Mesendoderm (in vitro differentiated cells): ENCODE measurements around the gene PDGFRB.

Experiments used
- DNase-seq: peaks from one replicate; pipeline ENCODE4 v3.0.0; 2013
- H2AK5ac ChIP-seq: 2 replicates; pipeline ENCODE4 v1.6.1; 2013; ENCODE audit warnings: low read length, inconsistent platforms
- H2BK120ac ChIP-seq: 2 replicates; pipeline ENCODE4 v1.6.1; 2013; ENCODE audit warnings: low read depth, mild to moderate bottlenecking, low read length, moderate library complexity, mixed read lengths
- H2BK15ac ChIP-seq: replicated peaks from 2 replicates; pipeline ENCODE4 v1.6.1; 2013; ENCODE audit warnings: low read depth, mild to moderate bottlenecking, moderate library complexity
- H2BK5ac ChIP-seq: 2 replicates; pipeline ENCODE4 v1.6.1; 2013; ENCODE audit warnings: low read length, inconsistent platforms
- H3K18ac ChIP-seq: 2 replicates; pipeline ENCODE4 v1.6.1; 2013; ENCODE audit warnings: mild to moderate bottlenecking, low read length, mixed read lengths
- H3K23ac ChIP-seq: one replicate; pipeline ENCODE4 v1.6.1; 2013; ENCODE audit warnings: low read length
- H3K27ac ChIP-seq: 2 replicates; pipeline ENCODE4 v1.5.1; 2013; ENCODE audit warnings: low read depth, mild to moderate bottlenecking, inconsistent platforms, low read length, moderate library complexity
- H3K27me3 ChIP-seq: 2 replicates; pipeline ENCODE4 v1.6.1; 2013; ENCODE audit warnings: low read length, control low read depth, mild to moderate bottlenecking, inconsistent platforms; ENCODE audit not compliant: insufficient read depth, poor library complexity
- H3K36me3 ChIP-seq: 2 replicates; pipeline ENCODE4 v1.6.1; 2013; ENCODE audit warnings: low read length, inconsistent platforms; ENCODE audit not compliant: control insufficient read depth, insufficient read depth
- H3K4ac ChIP-seq: one replicate; pipeline ENCODE4 v1.6.1; 2013; ENCODE audit warnings: low read depth, mild to moderate bottlenecking, low read length, moderate library complexity
- H3K4me1 ChIP-seq: 2 replicates; pipeline ENCODE4 v1.6.1; 2013; ENCODE audit warnings: low read depth, low read length, inconsistent platforms; ENCODE audit not compliant: control insufficient read depth
- H3K4me2 ChIP-seq: 2 replicates; pipeline ENCODE4 v1.6.1; 2013; ENCODE audit warnings: low read length
- H3K4me3 ChIP-seq: 2 replicates; pipeline ENCODE4 v1.5.1; 2013; ENCODE audit warnings: mild to moderate bottlenecking, low read length
- H3K56ac ChIP-seq: one replicate; pipeline ENCODE4 v1.6.1; 2013; ENCODE audit warnings: low read length
- H3K79me1 ChIP-seq: 2 replicates; pipeline ENCODE4 v1.6.1; 2013; ENCODE audit warnings: low read length, inconsistent platforms
- H3K79me2 ChIP-seq: 2 replicates; pipeline ENCODE4 v1.6.1; 2013; ENCODE audit warnings: mild to moderate bottlenecking, low read length; ENCODE audit not compliant: control insufficient read depth, insufficient read depth
- H3K9ac ChIP-seq: 2 replicates; pipeline ENCODE4 v1.6.1; 2013; ENCODE audit warnings: low read length, inconsistent platforms
- H4K5ac ChIP-seq: one replicate; pipeline ENCODE4 v1.6.1; 2013; ENCODE audit warnings: low read length
- H4K8ac ChIP-seq: one replicate; pipeline ENCODE4 v1.6.1; 2013; ENCODE audit warnings: low read depth, mild to moderate bottlenecking, control low read depth, low read length, moderate library complexity
- WGBS: extraction: QIAGEN DNeasy Blood & Tissue Kit; methylation state at CpG from one replicate; pipeline ENCODE4 v1.1.7; 2013; ENCODE audit warnings: low lambda C conversion rate, missing lambda C conversion rate; ENCODE audit not compliant: insufficient coverage; ENCODE audit errors: extremely low coverage; 5-methylcytosine and 5-hydroxymethylcytosine counted together

The PDGFRB gene

GRCh38 chr5:150073677-150074076 lies 82.0 kb downstream of the PDGFRB start:
- Histone ChIP-seq H3K36me3 (no peaks in the 10 kb centered on the region), H3K79me1 (no peaks in the 10 kb centered on the region), H4K8ac (no peak overlapping the region), H3K27me3 (no peaks in the 10 kb centered on the region), H2AK5ac (no peak overlapping the region), H4K5ac (no peak overlapping the region), H2BK5ac (no peak overlapping the region), H3K9ac (no peak overlapping the region), H2BK15ac (no peak overlapping the region), H3K23ac (no peak overlapping the region), H2BK120ac (no peak overlapping the region), H3K18ac (no peak overlapping the region), H3K79me2 (no peaks in the 10 kb centered on the region), H3K56ac (no peak overlapping the region), H3K4me1 (no peaks in the 10 kb centered on the region), H3K4ac (no peak overlapping the region), H3K27ac (no peak overlapping the region), H3K4me3 (no peak overlapping the region), H3K4me2 (no peak overlapping the region)
- DNase-seq = no peak
- no CpG with 5 or more reads among the region's 3 CpGs for WGBS

- Histone ChIP-seq H4K8ac (no peak overlapping the region), H3K9ac (no peak overlapping the region), H3K79me1 (no peaks in the 10 kb centered on the region), H3K27ac (no peak overlapping the region), H3K27me3 (no peaks in the 10 kb centered on the region), H3K4me1 (no peaks in the 10 kb centered on the region), H3K4me2 (no peak overlapping the region), H3K4ac (no peak overlapping the region), H2AK5ac (no peak overlapping the region), H2BK120ac (no peak overlapping the region), H3K56ac (no peak overlapping the region), H4K5ac (no peak overlapping the region), H3K4me3 (no peak overlapping the region), H2BK15ac (no peak overlapping the region), H3K23ac (no peak overlapping the region), H3K18ac (no peak overlapping the region), H3K79me2 (no peaks in the 10 kb centered on the region), H3K36me3 (no peaks in the 10 kb centered on the region), H2BK5ac (no peak overlapping the region)
- DNase-seq = no peak
- WGBS = no CpG with 5 or more reads among the region's 5 CpGs
These were observed 82.5 kb downstream of the PDGFRB start for GRCh38 chr5:150073086-150073625.

GRCh38 chr5:150070821-150071220 lies 84.8 kb downstream of the PDGFRB start:
- no peak overlapping the region for H2BK120ac ChIP-seq
- H3K56ac ChIP-seq = no peak overlapping the region
- H3K79me1 ChIP-seq = no peaks in the 10 kb centered on the region
- DNase-seq = no peak
- H3K36me3 ChIP-seq = no peaks in the 10 kb centered on the region
- H3K4me1 ChIP-seq = no peaks in the 10 kb centered on the region
- no peak overlapping the region for H3K23ac ChIP-seq
- H4K8ac ChIP-seq = no peak overlapping the region
- H2AK5ac ChIP-seq = no peak overlapping the region
- H3K79me2 ChIP-seq = no peaks in the 10 kb centered on the region
- H4K5ac ChIP-seq = no peak overlapping the region
- no peak overlapping the region for H3K27ac ChIP-seq
- no peak overlapping the region for H3K4me3 ChIP-seq
- H3K4ac ChIP-seq = no peak overlapping the region
- no CpG with 5 or more reads among the region's 3 CpGs for WGBS
- no peak overlapping the region for H2BK5ac ChIP-seq
- no peak overlapping the region for H3K9ac ChIP-seq
- no peak overlapping the region for H2BK15ac ChIP-seq
- no peak overlapping the region for H3K18ac ChIP-seq
- no peak overlapping the region for H3K4me2 ChIP-seq
- H3K27me3 ChIP-seq = no peaks in the 10 kb centered on the region

- Histone ChIP-seq H3K23ac (no peak overlapping the region), H3K79me1 (no peaks in the 10 kb centered on the region)
- DNase-seq = peak; percentile 15
These were observed 85.7 kb downstream of the PDGFRB start for GRCh38 chr5:150069672-150070627.

GRCh38 chr5:150068961-150069645 lies 86.5 kb downstream of the PDGFRB start:
- Histone ChIP-seq H3K23ac (no peak overlapping the region), H3K27ac (no peak overlapping the region), H3K27me3 (no peaks in the 10 kb centered on the region), H3K56ac (no peak overlapping the region), H3K4ac (no peak overlapping the region), H2BK5ac (no peak overlapping the region), H4K5ac (no peak overlapping the region), H3K36me3 (no peaks in the 10 kb centered on the region), H3K9ac (no peak overlapping the region), H2BK15ac (no peak overlapping the region), H2BK120ac (no peak overlapping the region), H3K79me1 (no peaks in the 10 kb centered on the region), H3K4me1 (no peaks in the 10 kb centered on the region), H3K4me3 (no peak overlapping the region), H3K18ac (no peak overlapping the region), H3K79me2 (no peaks in the 10 kb centered on the region), H2AK5ac (no peak overlapping the region), H3K4me2 (no peak overlapping the region), H4K8ac (no peak overlapping the region)
- WGBS = no CpG with 5 or more reads among the region's 12 CpGs
- DNase-seq = no peak

More at GRCh38 chr5:150069672-150070627, 85.7 kb downstream of the PDGFRB start:
- H4K5ac ChIP-seq = no peak overlapping the region
- no peak overlapping the region for H2BK120ac ChIP-seq
- no peak overlapping the region for H3K56ac ChIP-seq
- H3K27ac ChIP-seq = no peak overlapping the region
- H3K4me2 ChIP-seq = no peak overlapping the region
- H2BK5ac ChIP-seq = no peak overlapping the region
- no peaks in the 10 kb centered on the region for H3K79me2 ChIP-seq
- no peaks in the 10 kb centered on the region for H3K4me1 ChIP-seq
- no peak overlapping the region for H3K18ac ChIP-seq
- H3K4me3 ChIP-seq = no peak overlapping the region
- H3K27me3 ChIP-seq = no peaks in the 10 kb centered on the region
- no peak overlapping the region for H2BK15ac ChIP-seq
- WGBS = no CpG with 5 or more reads among the region's 25 CpGs
- no peaks in the 10 kb centered on the region for H3K36me3 ChIP-seq
- no peak overlapping the region for H3K9ac ChIP-seq
- H2AK5ac ChIP-seq = no peak overlapping the region
- no peak overlapping the region for H4K8ac ChIP-seq
- H3K4ac ChIP-seq = no peak overlapping the region
